GM18868 (cell line): ENCODE measurements around the gene KMO.

Experiments used
- ATAC-seq: cut with Tn5 transposase; IDR thresholded peaks from one replicate; pipeline ENCODE4 v1.9.1; 2021; ENCODE audit warnings: mild to moderate bottlenecking, moderate library complexity; ENCODE audit not compliant: unreplicated experiment

KMO gene

DNA sequence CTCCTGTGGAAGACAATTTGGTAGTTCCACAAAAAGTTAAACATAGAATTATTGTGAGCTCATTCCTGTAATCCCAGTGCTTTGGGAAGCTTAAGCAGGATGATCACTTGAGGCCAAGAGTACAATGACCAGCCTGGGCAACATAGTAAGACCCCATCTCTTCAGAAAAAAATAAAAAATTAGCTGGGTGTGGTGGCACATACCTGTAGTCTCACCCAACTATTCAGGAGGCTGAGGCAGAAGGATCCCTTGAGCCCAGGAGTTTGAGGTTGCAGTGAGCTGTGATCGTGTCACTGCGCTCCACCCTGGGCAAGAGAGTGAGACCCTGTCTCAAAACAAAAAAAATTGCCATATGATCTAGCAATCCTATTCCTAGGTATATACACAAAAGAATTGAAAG, 112.1 kb downstream of the KMO start:
- ATAC-seq: no peak

DNA sequence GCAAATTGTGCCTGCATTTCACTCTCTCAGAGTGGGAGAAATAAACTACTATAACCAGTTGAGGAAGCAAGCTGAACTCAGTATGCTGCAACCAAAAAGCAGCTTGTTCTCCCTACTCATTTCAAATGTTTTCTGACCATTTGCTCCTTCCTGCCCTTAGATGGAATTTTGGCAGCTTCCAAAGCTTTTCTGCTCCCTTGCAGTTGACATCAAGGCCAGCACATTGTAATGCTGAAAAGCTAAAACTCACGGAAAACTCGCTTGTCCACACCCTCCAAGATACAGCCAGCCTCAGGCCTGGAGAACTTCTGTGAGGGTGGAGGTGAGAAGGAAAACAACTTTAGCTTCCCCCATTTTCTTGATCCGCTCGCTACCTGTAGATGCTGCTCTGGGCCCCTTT, 113.0 kb downstream of the KMO start:
- ATAC-seq: no peak
